ENCODE results near the gene BORCS8. TPM values are rescaled to one million over a fixed set of nuclear protein-coding genes. Genes with fewer than 3 reads are reported as not detected.

BORCS8 gene
- total and polyA plus RNA-seq, 12 donors, result 21.1 to 33.2 (median 25.0) TPM

DNA sequence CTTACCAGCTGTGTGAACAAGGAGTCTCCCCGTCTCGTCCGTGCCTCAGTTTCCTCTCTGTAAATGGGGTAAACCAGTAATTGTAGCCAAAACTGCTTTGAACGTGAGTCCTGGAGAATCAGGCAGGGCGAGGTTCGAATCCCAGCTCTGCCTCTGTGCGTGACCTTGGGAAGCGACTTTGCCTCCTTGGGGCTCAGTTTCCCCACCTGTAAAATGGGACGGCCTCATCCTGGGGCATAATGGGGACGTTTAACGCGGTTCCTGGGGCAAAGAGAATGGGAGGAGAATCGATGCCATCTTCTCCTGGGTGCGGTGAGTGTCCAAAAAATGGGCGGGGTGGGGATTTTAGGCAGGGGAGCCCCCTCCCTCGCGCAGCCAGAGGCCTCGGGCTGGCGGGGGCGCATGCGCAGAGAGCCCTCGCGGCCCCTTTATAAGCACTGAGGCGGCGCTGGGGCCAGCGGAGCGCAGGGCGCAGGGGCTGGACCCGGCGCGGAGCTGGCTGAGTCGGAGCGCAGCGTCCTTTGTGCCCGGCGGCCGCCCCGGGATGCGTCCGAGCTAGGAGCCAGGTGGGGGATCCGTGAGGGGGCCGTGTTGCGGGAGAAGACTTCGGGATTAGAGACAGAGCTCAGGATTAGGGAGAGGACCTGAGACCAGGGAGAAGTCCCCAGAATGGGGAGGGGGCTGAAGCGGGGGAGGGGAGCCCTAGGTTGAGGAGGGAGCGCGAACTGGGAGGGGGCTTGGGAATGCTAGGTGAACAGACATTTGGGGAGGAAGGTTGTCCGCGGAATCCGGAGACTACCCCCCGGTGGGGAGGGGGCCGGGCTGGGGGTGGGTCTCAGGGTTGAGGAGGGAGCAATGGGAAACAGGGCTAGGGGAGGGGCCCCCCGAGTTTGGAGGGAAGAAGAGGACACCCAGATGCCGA lies 19.8 kb upstream of the BORCS8 start, which contains the start of gene NCAN:
Gene NCAN (plus strand): TSS at position 460 of the 922 bp plus-strand sequence. CDS start 4,996 bp downstream, outside the sequence.
- no peak within 1 kb of the TSS for H3K4me3 ChIP-seq
- TF ChIP-seq, protein P1, sequence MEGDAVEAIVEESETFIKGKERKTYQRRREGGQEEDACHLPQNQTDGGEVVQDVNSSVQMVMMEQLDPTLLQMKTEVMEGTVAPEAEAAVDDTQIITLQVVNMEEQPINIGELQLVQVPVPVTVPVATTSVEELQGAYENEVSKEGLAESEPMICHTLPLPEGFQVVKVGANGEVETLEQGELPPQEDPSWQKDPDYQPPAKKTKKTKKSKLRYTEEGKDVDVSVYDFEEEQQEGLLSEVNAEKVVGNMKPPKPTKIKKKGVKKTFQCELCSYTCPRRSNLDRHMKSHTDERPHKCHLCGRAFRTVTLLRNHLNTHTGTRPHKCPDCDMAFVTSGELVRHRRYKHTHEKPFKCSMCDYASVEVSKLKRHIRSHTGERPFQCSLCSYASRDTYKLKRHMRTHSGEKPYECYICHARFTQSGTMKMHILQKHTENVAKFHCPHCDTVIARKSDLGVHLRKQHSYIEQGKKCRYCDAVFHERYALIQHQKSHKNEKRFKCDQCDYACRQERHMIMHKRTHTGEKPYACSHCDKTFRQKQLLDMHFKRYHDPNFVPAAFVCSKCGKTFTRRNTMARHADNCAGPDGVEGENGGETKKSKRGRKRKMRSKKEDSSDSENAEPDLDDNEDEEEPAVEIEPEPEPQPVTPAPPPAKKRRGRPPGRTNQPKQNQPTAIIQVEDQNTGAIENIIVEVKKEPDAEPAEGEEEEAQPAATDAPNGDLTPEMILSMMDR (IDR thresholded peaks at IDR 0.05), result no peak
- H3K27ac ChIP-seq, result no peak within 1 kb of the TSS
- no peak for ATAC-seq
- H3K4me1 ChIP-seq, result no peaks in the 10 kb centered on the region
- H3K27me3 ChIP-seq, result peaks cover 0 to 89% (median 78%) of the 10 kb centered on the region in 7 donors
- no peaks in the 10 kb centered on the region for H3K9me3 ChIP-seq
- no peaks in the 10 kb centered on the region for H3K36me3 ChIP-seq
- no peak for DNase-seq
- intact Hi-C loops (cut with DNase I), result no loop called here
- 7 to 8% methylated on average over 54 of the region's 54 CpGs for WGBS, 2 donors

DNA sequence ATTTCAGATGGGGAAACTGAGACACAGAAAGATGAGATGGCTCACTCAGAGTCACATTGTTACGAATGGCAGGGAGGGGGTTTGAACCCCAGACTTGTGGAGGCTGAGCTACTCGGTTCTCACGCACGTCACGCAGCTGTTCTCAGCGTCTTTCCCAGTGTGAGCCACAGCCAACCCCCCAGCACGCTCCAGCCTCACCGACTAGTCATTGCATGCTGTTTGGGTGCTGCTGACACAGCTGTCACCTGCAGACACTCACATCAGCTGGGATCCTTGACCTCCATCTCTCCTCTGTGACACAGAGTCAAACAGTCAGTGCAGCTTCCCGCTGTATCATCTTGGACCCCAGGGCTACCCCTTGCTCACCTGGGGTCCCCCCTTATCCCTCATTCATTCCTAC lies 17.4 kb upstream of the BORCS8 start:
- DNase-seq (no peak), ATAC-seq (no peak)
- intact Hi-C loops (cut with DNase I), result no loop called here
- Histone ChIP-seq H3K9me3 (no peaks in the 10 kb centered on the region), H3K27me3 (peaks cover 0 to 72% (median 63%) of the 10 kb centered on the region in 7 donors), H3K4me1 (no peaks in the 10 kb centered on the region), H3K4me3 (no peak overlapping the region), H3K27ac (no peak overlapping the region), H3K36me3 (no peaks in the 10 kb centered on the region)
- TF ChIP-seq, protein P1 (IDR thresholded peaks at IDR 0.05), result no peak
- 56 to 58% methylated on average over 9 of the region's 9 CpGs for WGBS, 2 donors

DNA sequence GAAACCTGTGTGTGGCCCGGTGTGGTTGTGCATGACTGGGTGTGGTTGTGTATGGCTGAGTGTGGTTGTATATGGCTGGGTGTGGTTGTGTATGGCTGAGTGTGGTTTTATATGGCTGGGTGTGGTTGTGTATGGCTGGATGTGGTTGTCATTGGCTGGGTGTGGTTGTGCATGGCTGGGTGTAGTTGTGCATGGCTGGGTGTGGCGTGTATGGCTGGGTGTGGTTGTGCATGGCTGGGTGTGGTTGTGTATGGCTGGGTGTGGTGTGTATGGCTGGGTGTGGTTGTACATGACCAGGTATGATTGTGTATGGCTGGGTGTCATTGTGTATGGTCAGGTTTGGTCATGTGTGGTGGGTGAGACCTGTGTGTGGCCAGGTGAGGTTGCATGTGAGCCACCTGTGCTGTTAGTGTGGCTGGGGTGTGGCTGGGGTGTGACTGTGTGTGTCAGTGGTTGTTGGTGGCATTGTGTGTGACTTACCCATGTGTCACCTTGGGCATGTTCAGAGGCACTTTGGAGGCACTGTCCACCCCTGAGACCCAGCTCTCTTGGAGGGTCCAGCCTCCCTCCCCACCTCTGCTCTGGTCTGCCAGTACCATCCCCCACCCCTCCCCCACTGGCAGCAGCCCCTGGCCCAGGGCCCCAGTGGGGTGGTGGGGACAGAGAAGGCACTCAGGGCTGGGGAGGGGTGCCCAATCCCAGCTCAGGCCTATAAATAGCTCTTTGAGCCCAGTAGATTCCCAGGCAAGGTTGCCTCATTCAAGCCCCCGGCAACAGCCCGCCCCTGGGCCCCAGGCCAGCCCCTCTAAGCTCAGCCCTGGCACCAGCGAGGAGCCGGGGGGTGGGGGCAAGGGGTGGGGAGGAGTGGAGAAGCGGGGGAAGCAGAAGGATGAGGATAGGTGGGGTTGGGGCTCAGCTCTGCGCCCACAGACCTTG lies 16.0 kb upstream of the BORCS8 start:
- TF ChIP-seq, protein P1 (IDR thresholded peaks at IDR 0.05), result no peak
- H3K4me1 ChIP-seq, result peaks cover 0 to 6% (median 2%) of the 10 kb centered on the region in 9 donors
- no peaks in the 10 kb centered on the region for H3K36me3 ChIP-seq
- H3K27me3 ChIP-seq, result peaks cover 0 to 59% (median 51%) of the 10 kb centered on the region in 7 donors
- DNase-seq (no peak), ATAC-seq (no peak)
- no peaks in the 10 kb centered on the region for H3K9me3 ChIP-seq
- 53 to 57% methylated on average over 8 of the region's 8 CpGs for WGBS, 2 donors
- intact Hi-C loops (cut with DNase I), result no loop called here
- no peak overlapping the region for H3K27ac ChIP-seq
- no peak overlapping the region for H3K4me3 ChIP-seq

DNA sequence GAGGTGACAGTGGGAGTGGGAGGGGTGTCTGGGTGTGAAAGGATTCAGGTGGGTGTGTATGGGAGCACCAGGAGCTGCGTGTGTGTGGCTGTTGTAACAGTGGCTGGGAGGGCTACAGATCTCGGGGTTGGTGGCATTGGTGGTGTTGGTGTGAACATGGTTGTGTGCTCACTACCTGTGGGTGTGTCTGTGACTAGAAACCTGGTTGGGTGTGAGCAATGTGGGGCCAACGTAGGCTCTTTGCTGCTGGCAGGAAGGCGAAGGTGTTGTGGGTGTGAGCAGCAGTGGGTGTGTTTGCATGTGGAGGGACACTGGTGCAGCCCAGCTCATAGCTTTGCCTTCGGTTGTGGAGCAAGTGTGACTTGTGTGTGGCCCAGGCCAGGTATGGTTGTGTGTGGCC lies 15.0 kb upstream of the BORCS8 start:
- DNase-seq (no peak), ATAC-seq (no peak)
- no peak overlapping the region for H3K4me3 ChIP-seq
- intact Hi-C loops (cut with DNase I), result no loop called here
- peaks cover 0 to 4% (median 0%) of the 10 kb centered on the region in 9 donors for H3K36me3 ChIP-seq
- H3K9me3 ChIP-seq, result no peaks in the 10 kb centered on the region
- TF ChIP-seq, protein P1 (IDR thresholded peaks at IDR 0.05), result no peak
- H3K27ac ChIP-seq, result no peak overlapping the region
- H3K27me3 ChIP-seq, result peaks cover 0 to 49% (median 41%) of the 10 kb centered on the region in 7 donors
- peaks cover 4 to 15% (median 10%) of the 10 kb centered on the region in 9 donors for H3K4me1 ChIP-seq
- 60 to 61% methylated on average over 5 of the region's 5 CpGs for WGBS, 2 donors
